Body of pancreas (tissue), 4 donors: ENCODE data around the gene AGPAT3. TPM values are rescaled to one million over a fixed set of nuclear protein-coding genes. Genes with fewer than 3 reads are reported as not detected.
A peak's percentile ranks its signal among the peaks of the same experiment; 100 is the strongest.

Source experiments
- ATAC-seq: fragments of 150-250 bp; one replicate; pipeline ENCODE4 v1.9.1; 2016
- DNase-seq, 4 donors: peaks; one replicate each; pipeline ENCODE4 v3.0.0-alpha.2; 2019
- H3K27ac ChIP-seq, 4 donors: fragments of 200-600 bp; sonication (generic); 1 replicate in 3 of 4; 2 replicates in 1 of 4; pipeline versions ENCODE4 v1.5.1 to v1.6.1; 2016 to 2019; ENCODE audit warnings: mild to moderate bottlenecking in 1 of 4, mixed read lengths in 1 of 4, moderate library complexity in 1 of 4
- H3K27me3 ChIP-seq, 2 donors: fragments of 200-600 bp; sonication (generic); one replicate each; pipeline ENCODE4 v1.6.0; 2016; ENCODE audit warnings: mild to moderate bottlenecking in 1 of 2
- H3K36me3 ChIP-seq, 2 donors: fragments of 200-600 bp; sonication (generic); replicated peaks in 1 of 2; 2 replicates each; pipeline ENCODE4 v1.5.1; 2016; ENCODE audit warnings: low read depth in 2 of 2; ENCODE audit not compliant: insufficient read depth in 1 of 2
- H3K4me1 ChIP-seq: fragments of 200-600 bp; sonication (generic); one replicate; pipeline ENCODE4 v1.6.0; 2016
- H3K4me3 ChIP-seq, 2 donors: fragments of 200-600 bp; sonication (generic); 1 replicate in 1 of 2; 2 replicates in 1 of 2; pipeline ENCODE4 v1.5.1; 2016 to 2019
- H3K9me3 ChIP-seq, 3 donors: fragments of 200-600 bp; sonication (generic); 1 replicate in 2 of 3; 2 replicates in 1 of 3; pipeline ENCODE4 v1.5.1; 2016
- POLR2A ChIP-seq, 3 donors: fragments of 450-650 bp; IDR thresholded peaks; one replicate each; pipeline ENCODE4 v1.6.1; 2016; ENCODE audit warnings: antibody characterized with exemption in 3 of 3, mild to moderate bottlenecking in 2 of 3
- WGBS, 2 donors: methylation state at CpG; one replicate each; pipeline ENCODE4 v1.1.5; 2017; 5-methylcytosine and 5-hydroxymethylcytosine counted together
- intact Hi-C: fragments of 100-400 bp; cut with DNase I; formaldehyde crosslinking; loops from one replicate; pipeline ENCODE4 v1.15.1; 2023
- total RNA-seq, 2 donors: library from RNA; depleted of rRNA; stranded (reverse); fragments of >200 nt; gene quantifications; one replicate each; pipeline ENCODE4 v1.1.0, GENCODE V29; 2016
- TF ChIP-seq, protein P1 (sequence below), 7 experiments: fragments of 450-650 bp in 4 of 7; fragments of 200-600 bp in 3 of 7; sonication (generic) in 3 of 7; IDR thresholded peaks; one replicate each; pipeline ENCODE4 v1.5.1; 2016 to 2019; ENCODE audit warnings: antibody characterized with exemption in 7 of 7

AGPAT3 gene
- total RNA-seq, 2 donors from 2014 or later, result 21.8 to 39.2 TPM

DNA sequence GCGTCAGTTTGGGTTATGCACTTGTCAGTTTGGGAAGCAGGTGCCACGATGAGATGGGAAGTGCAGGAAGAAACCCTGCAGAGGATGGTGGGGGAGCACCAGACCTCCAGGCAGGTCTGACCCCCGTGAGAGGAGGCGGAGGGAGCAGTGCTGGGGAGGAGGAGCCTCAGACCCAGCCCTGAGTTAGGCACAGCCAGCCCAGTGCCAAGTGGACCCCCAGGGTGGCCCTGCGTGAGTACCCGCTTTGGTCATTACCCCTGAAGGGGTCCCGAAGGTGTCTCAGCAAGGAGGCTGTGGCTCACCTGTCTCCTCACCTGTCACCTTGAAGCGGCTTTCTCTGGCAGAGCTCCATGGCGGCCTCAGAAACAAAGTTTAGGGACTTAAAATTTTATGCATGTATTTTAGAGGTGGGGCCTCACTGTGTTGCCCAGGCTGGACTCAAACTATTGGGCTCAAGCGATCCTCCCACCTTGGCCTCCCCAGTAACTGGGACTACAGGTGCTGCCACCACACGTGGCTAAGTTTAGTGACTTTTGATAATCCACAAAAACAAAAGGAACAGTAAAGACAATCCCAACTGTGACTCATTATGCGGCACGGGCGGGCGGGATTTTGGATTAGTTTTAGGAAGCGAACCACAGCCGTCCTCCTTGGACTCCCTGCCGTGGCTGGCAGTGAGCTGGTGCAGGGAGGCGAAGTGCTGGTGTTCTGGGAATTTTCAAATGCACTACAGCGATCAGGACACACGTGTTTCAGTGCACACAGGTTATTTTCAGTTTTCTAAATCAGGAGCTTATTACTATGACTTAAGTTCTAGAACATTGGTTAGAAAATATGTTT, 4.7 kb downstream of the AGPAT3 start:
- peaks cover 33% of the 10 kb centered on the region for H3K4me1 ChIP-seq
- H3K9me3 ChIP-seq, result no peaks in the 10 kb centered on the region
- no peak overlapping the region for H3K27ac ChIP-seq
- H3K27me3 ChIP-seq, result no peaks in the 10 kb centered on the region
- DNase-seq (peak in 1 of 4 donors; percentile 21), ATAC-seq (no peak)
- H3K4me3 ChIP-seq, result no peak overlapping the region
- no peaks in the 10 kb centered on the region for H3K36me3 ChIP-seq
- intact Hi-C loops, result no loop called here
- 88 to 90% methylated on average over 21 of the region's 21 CpGs for WGBS, 2 donors
- TF ChIP-seq, protein P1, sequence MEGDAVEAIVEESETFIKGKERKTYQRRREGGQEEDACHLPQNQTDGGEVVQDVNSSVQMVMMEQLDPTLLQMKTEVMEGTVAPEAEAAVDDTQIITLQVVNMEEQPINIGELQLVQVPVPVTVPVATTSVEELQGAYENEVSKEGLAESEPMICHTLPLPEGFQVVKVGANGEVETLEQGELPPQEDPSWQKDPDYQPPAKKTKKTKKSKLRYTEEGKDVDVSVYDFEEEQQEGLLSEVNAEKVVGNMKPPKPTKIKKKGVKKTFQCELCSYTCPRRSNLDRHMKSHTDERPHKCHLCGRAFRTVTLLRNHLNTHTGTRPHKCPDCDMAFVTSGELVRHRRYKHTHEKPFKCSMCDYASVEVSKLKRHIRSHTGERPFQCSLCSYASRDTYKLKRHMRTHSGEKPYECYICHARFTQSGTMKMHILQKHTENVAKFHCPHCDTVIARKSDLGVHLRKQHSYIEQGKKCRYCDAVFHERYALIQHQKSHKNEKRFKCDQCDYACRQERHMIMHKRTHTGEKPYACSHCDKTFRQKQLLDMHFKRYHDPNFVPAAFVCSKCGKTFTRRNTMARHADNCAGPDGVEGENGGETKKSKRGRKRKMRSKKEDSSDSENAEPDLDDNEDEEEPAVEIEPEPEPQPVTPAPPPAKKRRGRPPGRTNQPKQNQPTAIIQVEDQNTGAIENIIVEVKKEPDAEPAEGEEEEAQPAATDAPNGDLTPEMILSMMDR (IDR thresholded peaks at IDR 0.05), result no peak
- TF ChIP-seq POLR2A (IDR thresholded peaks at IDR 0.05), result no peak

DNA sequence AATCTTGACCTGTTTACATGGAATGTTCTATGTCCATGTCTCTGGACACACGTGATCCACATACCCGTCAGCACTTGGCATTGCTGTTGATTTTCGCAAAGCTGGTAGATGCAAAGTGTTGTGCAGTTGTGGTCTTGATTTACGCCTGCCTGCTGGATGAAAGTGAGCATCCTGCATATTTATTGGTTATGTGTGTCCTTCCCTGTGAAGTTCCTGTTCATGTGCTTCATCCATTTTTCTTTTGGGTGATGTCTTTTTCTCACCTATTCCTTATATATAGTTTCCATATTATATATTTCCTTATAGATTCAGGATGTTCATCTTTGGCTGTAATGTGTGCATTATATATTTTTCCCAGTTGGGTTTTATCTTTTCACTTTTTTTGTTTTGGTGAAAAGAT, 6.5 kb downstream of the AGPAT3 start:
- whole genome bisulfite sequencing, 2 donors, result 95 to 100% methylated on average over 4 of the region's 4 CpGs
- Histone ChIP-seq H3K4me3 (no peak overlapping the region), H3K27ac (no peak overlapping the region), H3K27me3 (no peaks in the 10 kb centered on the region), H3K36me3 (no peaks in the 10 kb centered on the region), H3K9me3 (no peaks in the 10 kb centered on the region), H3K4me1 (peaks cover 31% of the 10 kb centered on the region)
- no peak for DNase-seq
- intact Hi-C loops, result no loop called here
- no peak for ATAC-seq
- no peak for TF ChIP-seq POLR2A (IDR thresholded peaks at IDR 0.05)
- TF ChIP-seq, protein P1 (IDR thresholded peaks at IDR 0.05), result no peak

DNA sequence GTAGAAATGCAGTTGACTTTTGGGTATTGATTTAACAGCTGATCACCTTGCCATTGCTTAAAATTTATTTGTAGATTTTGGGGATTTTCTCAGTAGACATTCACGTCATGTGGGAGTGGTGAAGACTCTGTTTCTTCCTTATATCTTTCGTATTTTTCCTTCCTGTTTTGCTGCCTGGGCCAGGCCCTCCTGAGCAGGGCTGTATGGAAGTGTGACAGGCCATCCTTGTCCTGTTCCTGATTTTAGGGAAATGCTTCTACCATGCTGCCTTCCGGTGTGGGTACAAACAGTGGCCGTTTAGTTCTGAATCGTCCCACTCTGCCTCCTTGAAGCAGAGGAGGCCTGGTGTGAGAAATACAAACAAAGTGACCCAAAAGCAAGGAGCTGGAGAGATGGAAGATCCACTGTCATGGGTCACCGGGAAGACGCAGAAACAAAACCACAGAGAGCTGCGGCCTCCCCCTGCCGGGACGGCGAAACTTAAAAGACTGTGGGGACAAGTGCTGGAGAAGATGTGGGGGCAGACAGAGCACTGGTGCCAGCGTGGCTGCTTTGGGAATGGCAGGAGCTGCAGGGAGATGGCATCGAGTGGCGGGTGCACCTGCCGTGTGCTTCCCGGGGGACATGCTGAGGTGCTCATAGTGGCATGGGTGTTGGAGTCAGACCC, 7.6 kb downstream of the AGPAT3 start:
- no peaks in the 10 kb centered on the region for H3K36me3 ChIP-seq
- peaks cover 19% of the 10 kb centered on the region for H3K4me1 ChIP-seq
- no peaks in the 10 kb centered on the region for H3K27me3 ChIP-seq
- DNase-seq (no peak), ATAC-seq (no peak)
- no peaks in the 10 kb centered on the region for H3K9me3 ChIP-seq
- H3K27ac ChIP-seq, result no peak overlapping the region
- no peak overlapping the region for H3K4me3 ChIP-seq
- TF ChIP-seq, protein P1 (IDR thresholded peaks at IDR 0.05), result no peak
- no peak for TF ChIP-seq POLR2A (IDR thresholded peaks at IDR 0.05)
- intact Hi-C loops, result no loop called here
- WGBS, 2 donors, result 88 to 94% methylated on average over 16 of the region's 16 CpGs

DNA sequence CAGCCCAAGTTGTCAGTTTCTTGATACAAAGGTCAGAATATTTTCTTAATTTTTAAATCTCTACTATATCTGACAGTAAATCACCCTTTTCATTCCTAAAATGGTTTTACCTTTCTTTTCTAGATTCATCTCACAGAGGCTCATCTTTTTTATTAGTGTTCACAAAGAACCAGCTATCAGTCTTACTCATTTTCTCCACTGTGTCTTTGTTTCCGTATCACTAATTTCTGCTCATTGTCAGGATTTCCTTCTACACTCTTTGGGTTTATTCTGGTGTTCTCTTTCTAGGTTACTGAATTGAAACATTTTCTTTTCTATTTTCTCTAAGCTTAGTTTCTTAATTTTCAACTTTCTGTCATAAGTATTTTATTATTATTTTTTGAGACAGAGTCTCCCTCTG, 8.7 kb downstream of the AGPAT3 start:
- ATAC-seq (no peak), DNase-seq (no peak)
- H3K4me3 ChIP-seq, result no peak overlapping the region
- H3K9me3 ChIP-seq, result no peaks in the 10 kb centered on the region
- WGBS, 2 donors, result 86 to 94% methylated on average over 1 of the region's 1 CpG
- TF ChIP-seq, protein P1 (IDR thresholded peaks at IDR 0.05), result no peak
- peaks cover 9% of the 10 kb centered on the region for H3K4me1 ChIP-seq
- H3K27me3 ChIP-seq, result no peaks in the 10 kb centered on the region
- intact Hi-C loops, result no loop called here
- no peak overlapping the region for H3K27ac ChIP-seq
- H3K36me3 ChIP-seq, result peaks cover 0 to 3% of the 10 kb centered on the region in 2 donors
